ENCODE data around the gene NCK2.

NCK2 gene

DNA sequence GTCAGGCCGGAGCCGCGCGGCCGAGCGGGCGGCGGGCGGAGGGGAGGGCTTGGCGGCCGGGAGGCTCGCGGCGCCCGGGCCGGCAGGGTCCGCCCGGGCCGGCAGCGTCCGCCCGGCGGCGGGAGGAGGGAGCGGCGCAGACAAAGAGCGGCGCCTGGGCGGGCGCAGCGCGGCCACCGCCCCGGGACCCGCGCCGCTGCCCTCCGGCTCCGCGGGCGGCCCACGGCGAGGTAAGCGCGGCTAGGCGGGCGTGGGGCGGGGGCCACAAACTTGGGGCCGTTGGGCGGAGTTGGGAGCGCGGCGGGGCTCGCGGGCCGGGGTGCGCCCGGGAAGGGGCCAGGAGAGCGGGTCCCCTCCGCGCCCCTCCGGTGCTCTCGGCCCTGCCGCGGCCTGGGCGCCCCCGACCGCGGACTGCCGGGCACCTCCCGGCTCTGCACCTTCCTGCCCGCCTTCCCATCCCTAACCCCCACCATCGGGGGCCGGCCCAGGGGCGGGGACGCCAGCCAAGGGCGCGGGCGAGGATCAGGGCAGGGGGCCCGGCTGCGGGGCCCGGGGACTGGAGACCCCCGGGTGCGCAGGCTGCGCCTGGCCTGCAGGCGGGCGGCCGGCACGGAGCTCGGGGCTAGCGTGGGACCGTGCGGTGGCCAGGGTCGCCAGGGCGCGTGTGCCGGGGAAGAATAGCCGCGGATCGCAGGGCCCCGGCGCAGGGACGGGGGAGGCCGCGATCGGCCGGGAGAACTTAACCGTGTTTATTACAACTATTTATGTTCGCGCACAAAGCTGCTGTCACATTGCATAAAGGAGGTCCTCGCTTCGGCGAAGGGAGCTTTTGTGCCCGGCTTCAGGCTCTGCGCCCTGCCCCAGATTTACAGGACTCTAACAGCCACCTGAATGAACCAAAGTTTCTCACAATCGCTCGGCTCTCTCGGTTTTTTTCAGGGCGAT lies at the start of gene NCK2:
TSS of gene NCK2 (plus strand) at position 4 of the 945 bp plus-strand sequence. CDS start 110,152 bp downstream, outside the sequence.
- DNase-seq: peak; percentile 42 to 79 (median 76)

GRCh38 chr2:105697781-105698449 lies 46.8 kb upstream of the NCK2 start:
- no peak for DNase-seq

DNA sequence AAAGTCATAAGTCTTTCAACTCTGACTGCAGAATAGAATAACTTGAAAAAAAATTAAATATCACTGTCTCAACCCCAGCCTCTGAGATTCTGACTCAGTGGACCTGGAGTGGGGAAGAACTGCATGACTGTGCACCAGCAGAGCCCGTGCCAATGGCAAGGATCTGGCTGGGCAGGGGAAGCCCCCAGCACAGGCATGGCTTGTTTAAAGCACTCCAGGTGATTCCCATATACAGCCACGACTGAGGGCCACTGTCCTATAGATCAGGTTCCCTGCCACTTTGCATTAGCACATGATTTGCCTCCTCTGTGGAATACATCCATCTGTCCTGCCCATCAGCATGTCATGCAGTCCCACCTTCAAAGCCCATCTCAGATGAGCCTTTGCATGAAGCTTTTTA lies 45.9 kb upstream of the NCK2 start:
- DNase-seq: no peak

- DNase-seq: no peak
These were observed 43.7 kb upstream of the NCK2 start for GRCh38 chr2:105701042-105701441.

DNA sequence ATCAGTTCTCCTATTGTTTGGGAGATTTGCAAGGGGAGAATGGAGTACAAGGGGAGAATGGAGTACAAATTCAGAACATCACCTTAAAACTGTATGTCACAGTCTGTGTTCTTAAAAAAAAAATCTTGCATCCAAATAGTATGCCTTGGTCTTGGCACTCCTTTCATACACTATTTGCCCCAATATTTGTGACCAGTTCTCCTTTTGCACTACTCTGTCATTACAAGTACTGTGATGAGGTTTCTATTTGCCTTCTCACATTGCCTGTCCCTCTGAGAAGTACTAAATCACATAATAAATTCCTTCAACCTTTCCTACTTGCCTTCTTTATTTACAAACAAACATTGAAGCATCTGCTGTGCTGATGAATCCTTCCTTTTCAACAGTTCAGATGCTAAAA lies 36.0 kb upstream of the NCK2 start:
- no peak for DNase-seq

DNA sequence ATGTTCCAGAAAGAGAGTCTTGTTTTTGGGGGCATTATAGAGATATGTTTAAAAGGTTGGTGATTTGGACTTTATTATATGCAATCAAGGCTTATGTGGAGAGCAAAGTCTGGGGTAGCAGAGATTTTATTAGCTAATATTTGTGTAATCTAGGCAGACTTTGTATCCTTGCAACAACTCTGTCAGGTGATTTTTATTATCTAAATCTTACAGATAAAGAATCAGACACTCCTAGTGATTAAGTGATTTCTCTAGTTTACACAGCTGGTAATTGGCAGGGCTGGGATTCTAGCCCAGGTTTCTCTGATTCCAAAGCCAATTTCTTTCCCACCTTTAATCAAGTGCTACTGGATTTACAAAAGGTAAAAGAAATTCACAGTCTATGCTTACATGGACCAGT lies 33.3 kb upstream of the NCK2 start:
- no peak for DNase-seq

DNA sequence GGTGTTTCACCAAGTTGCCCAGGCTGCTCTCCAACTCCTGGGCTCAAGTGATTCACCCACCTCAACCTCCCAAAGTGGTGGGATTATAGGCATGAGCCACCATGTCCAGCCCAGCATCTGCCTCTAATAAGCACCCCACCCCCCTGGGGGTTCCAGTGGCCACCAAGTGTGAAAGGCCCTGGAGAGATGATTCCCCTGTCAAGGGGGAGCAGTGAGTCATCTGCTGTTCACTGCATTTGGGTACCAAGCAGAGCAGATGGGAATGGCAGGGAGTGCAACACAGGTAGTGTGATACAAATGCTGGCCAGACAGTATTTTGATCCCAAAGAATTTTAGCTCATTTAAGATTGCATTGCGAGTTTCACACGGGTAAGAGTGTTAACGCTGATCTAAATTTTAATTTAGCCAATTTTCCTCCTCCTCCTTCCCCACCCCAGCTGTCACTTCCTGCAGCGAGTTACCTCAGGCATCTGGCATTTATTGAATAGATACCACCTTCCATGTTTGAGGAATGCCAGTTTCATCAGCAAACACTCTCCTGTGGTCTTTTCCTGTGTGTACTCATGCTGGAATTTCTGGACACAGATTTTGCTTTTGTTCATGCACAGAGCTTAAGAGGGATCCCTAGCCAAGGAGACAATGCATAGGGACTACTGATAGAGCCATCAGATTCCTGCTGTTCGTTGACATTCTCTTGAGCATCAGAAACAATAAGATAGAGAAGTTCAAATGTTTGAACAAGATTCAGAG lies 32.4 kb upstream of the NCK2 start:
- DNase-seq: no peak

DNA sequence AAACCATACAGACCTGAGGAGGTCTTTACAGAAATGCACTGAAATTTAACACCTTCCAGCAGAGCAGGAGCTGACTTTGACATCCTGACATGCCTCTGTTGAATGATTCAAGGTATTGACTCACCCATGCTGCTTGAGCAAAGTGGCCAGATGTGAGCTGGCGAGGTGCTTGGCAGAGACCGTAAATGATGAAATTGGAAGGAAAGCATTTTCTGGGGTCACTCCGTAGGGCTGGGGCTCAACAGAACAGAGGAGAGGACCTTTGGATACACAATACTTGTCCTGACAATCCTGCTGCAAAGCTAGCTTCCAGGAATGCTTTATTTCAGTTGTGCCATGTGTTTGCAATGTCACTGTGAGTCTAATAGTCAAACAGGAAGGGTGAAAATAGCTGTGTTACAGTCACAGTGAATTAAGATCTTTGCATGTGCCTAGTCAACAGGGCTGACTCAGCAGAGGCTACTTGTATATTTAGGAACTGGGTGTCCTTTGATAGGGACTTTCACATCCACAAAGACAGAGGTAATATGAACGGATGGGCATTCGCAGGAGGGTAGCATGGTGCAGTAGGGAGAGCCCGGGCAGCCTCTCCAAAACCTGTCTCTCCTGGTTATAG lies 31.6 kb upstream of the NCK2 start:
- no peak for DNase-seq

GRCh38 chr2:105714141-105714540 lies 30.6 kb upstream of the NCK2 start:
- DNase-seq: no peak

DNA sequence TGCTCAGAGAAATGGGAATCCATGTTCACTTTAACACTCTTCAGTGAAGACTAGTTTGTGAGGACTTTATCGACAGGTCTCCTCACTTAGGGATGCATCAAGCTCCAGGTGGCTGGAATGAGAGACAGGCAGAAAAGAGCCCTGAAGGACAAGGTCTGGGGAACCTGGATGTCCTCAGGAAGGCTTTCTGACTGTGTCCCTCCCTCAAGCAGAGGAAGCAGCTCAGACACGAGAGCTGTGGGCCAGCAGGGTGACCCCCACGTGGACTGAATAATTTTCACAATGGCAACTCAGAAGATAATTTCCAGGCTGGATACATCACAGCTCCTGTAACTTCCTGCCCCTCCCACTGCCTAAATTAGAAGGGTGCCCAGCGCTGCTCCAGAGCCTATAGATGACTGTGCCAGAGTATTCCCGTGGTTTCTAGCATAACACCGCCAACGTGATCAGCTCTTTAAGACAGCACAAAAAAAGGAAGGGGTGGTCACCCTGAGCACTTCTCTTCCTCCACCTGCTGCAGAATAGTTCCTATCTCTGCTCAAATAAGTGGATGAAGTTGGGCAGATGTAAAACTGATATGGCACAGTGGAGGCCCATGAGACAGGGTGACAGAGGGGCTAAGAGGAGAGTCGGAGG lies 25.7 kb upstream of the NCK2 start:
- DNase-seq: no peak

GRCh38 chr2:105721991-105722511 lies 22.7 kb upstream of the NCK2 start:
- DNase-seq: no peak

- no peak for DNase-seq
These were observed 21.9 kb upstream of the NCK2 start for GRCh38 chr2:105722726-105723297.

GRCh38 chr2:105723431-105723830 lies 21.3 kb upstream of the NCK2 start:
- no peak for DNase-seq

DNA sequence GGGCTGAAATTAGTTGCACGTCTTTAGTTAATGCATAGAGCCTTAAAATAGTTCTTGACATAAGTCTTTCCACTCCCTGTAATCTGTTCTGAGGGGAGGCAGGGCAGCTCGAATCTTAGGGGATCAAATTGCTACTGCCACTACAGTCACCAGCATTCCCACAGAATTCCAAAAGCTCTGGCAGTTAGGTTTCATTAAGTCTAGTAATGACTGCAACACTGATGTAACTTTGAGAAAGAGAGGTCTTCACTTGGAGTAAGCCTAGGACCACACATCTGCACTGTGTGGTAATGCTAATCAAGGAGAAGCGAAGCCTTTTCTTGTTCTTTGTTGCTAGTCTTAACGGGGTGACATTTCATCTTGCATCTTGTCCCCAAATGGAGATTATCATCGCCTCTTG lies 19.3 kb upstream of the NCK2 start:
- no peak for DNase-seq

- no peak for DNase-seq
These were observed 14.5 kb upstream of the NCK2 start for GRCh38 chr2:105730170-105730569.

- no peak for DNase-seq
These were observed 13.2 kb upstream of the NCK2 start for GRCh38 chr2:105731511-105731910.

DNA sequence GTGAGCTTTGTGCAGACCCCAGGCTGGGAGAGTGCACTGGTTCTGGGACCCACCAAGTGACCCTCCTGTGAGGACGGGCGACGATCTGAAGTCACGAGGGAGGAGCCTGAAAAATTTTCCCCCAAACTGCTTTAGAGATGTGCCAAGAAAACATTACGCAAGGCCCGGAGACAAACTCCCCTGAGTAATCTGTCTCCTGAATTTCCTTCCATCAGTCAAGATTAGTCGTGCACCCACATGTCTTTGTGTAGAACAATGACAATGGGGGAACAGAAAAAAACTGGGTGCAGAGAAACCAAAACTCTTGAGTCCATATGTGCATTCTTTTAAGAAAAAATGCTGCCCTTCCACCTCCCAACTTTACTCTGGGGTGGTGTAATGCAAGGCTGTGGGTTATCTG lies 12.6 kb upstream of the NCK2 start:
- DNase-seq: no peak

GRCh38 chr2:105732955-105733607 lies 11.6 kb upstream of the NCK2 start:
- DNase-seq: no peak

- no peak for DNase-seq
These were observed 10.8 kb upstream of the NCK2 start for GRCh38 chr2:105733875-105734274.

DNA sequence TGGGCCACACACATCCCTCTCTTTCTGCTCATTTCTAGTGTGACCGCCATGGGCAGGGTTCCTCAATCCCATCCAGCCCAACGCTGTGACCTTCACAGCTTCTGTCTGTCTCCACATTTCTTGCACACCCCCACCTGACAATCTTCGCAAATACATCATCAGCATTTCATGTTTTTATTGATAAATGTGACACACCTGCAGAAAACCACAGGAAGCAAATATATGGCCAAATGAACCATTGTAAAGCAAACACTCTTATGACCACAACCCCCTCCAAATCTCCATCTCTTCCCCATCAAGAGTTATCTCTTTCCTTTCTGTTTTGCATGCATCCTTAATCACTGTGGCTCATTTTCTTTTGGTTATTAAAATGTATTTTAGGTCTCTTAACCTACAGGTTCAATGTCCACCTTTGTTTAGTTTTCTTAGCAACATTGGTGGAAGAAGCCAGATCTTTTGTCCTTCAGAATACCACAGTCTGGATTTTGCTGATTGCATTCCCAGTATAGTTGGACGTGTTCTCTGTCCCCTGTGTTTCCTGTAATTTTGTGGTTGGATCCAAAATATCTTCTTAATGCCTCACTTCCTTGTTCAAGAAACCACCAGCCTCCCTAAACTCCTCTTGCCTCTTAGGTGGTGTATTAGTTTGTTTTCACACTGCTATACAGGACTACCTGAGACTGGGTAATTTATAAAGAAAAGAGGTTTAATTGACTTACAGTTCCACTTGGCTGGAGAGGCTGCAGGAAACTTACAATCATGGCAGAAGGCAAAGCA lies 9.8 kb upstream of the NCK2 start:
- peak in 1 of 3 experiments; percentile 38 for DNase-seq
